Measurements from ENCODE around the gene TF.

The TF gene

DNA sequence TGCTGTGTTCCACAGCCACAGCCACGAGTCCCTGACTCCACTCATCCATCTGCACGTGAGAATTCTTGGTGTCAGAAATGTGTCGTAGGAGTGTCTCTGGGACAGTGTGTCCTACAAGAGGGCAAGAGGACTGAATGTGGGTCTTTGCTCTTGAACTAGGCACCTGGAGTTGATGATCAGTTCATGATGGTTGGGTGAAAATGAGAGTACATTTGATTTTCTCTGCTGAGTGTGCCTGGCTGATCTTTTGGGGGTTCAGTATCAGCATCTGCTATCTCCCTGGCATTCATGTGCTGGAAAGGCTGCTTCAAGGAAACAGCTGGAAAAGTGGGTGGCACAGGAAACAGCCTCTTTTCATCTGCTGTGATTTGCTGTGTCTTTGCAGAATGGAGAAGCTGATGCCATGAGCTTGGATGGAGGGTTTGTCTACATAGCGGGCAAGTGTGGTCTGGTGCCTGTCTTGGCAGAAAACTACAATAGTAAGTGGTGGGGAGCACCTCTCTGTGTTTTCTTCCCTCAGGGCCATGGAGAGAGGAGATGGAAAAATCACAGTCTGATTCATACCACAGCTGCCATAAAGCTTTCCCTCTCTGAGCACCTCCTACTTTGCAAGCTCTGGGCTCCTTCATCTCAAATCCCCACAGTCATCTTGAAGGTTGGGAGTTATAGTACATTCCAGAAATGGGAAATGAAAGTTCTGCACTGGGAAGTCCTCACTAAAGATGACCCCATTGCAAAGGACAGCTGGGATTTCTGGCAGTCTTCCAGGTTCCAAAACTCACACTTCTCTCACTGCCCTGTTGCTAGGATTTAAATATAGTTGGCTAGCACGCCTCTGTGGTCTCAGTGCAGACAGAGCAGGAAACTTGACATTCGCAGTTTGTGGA is 17.8 kb downstream of the TF start:
- H3K4me3 ChIP-seq (replicated peaks; ENCODE audit: low read depth, low read length): no peak overlapping the region
- TF ChIP-seq, protein P1, sequence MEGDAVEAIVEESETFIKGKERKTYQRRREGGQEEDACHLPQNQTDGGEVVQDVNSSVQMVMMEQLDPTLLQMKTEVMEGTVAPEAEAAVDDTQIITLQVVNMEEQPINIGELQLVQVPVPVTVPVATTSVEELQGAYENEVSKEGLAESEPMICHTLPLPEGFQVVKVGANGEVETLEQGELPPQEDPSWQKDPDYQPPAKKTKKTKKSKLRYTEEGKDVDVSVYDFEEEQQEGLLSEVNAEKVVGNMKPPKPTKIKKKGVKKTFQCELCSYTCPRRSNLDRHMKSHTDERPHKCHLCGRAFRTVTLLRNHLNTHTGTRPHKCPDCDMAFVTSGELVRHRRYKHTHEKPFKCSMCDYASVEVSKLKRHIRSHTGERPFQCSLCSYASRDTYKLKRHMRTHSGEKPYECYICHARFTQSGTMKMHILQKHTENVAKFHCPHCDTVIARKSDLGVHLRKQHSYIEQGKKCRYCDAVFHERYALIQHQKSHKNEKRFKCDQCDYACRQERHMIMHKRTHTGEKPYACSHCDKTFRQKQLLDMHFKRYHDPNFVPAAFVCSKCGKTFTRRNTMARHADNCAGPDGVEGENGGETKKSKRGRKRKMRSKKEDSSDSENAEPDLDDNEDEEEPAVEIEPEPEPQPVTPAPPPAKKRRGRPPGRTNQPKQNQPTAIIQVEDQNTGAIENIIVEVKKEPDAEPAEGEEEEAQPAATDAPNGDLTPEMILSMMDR (IDR thresholded peaks at IDR 0.05; ENCODE audit: low read length, missing control alignments): no peak
- DNase-seq (ENCODE audit: low read depth): no peak

GRCh38 chr3:133765256-133765655 is 19.1 kb downstream of the TF start:
- H3K4me3 ChIP-seq (replicated peaks; ENCODE audit: low read depth, low read length): no peak overlapping the region
- TF ChIP-seq, protein P1 (IDR thresholded peaks at IDR 0.05; ENCODE audit: low read length, missing control alignments): no peak
- DNase-seq (ENCODE audit: low read depth): no peak

- no peak overlapping the region for H3K4me3 ChIP-seq (replicated peaks; ENCODE audit: low read depth, low read length)
- DNase-seq (ENCODE audit: low read depth): no peak
- TF ChIP-seq, protein P1 (IDR thresholded peaks at IDR 0.05; ENCODE audit: low read length, missing control alignments): no peak
Observed at GRCh38 chr3:133767607-133768006, 21.4 kb downstream of the TF start.

GRCh38 chr3:133769536-133769935 is 23.3 kb downstream of the TF start:
- TF ChIP-seq, protein P1 (IDR thresholded peaks at IDR 0.05; ENCODE audit: low read length, missing control alignments): no peak
- DNase-seq (ENCODE audit: low read depth): no peak
- H3K4me3 ChIP-seq (replicated peaks; ENCODE audit: low read depth, low read length): no peak overlapping the region

DNA sequence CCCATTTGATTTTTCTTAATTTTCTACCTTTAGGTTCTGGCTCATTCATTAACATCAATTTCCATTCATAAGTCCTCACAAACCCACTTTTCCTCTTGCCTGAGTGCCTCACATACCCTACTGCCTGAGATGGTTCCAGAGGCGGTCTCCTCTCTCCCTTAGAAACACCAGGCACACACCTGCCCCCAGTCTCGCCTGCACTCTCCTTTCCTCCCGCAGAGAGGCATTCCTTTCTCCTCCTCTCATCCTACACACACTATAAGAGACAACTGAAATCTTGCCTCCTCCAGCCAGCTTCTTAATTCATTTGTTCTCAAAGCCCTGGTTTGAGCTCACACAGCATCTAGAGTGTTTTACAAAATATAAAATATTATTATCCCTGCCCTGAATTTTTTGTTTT is 27.5 kb downstream of the TF start:
- TF ChIP-seq, protein P1 (IDR thresholded peaks at IDR 0.05; ENCODE audit: low read length, missing control alignments): no peak
- no peak overlapping the region for H3K4me3 ChIP-seq (replicated peaks; ENCODE audit: low read depth, low read length)
- no peak for DNase-seq (ENCODE audit: low read depth)

GRCh38 chr3:133775309-133775708 is 29.1 kb downstream of the TF start:
- TF ChIP-seq, protein P1 (IDR thresholded peaks at IDR 0.05; ENCODE audit: low read length, missing control alignments): no peak

DNA sequence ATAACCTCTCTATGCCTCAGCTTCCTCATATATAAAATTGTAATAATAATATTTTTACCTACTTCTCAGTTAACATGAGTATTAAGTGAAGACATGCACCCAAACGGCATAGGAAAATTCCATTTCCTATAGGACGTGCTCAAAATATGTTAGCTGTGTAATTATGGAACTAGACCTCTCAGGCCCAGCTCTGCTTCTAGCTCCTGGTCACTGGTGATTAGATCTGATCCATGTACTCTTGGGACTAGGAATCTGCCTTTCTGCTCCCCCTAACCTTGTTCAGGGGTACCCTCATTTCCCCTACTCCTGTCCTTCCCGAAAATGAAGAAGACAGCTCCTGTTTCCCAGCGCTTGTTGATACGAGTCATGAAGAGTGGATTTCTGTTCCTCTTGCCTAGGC is 29.6 kb downstream of the TF start:
- no peak overlapping the region for H3K4me3 ChIP-seq (replicated peaks; ENCODE audit: low read depth, low read length)
- TF ChIP-seq, protein P1 (IDR thresholded peaks at IDR 0.05; ENCODE audit: low read length, missing control alignments): no peak
- DNase-seq (ENCODE audit: low read depth): no peak

More at GRCh38 chr3:133775309-133775708, 29.1 kb downstream of the TF start:
- DNase-seq (ENCODE audit: low read depth): no peak
- no peak overlapping the region for H3K4me3 ChIP-seq (replicated peaks; ENCODE audit: low read depth, low read length)
